GM11168 (cell line): ENCODE data around the gene TRIM49B.
"Not testable (repeated sequence)": the region's sequence is repeated elsewhere in the genome, so short reads cannot be mapped to it uniquely, and the experiment has no call there.

ENCODE experiments used
- in situ Hi-C: fragments of 300-500 bp; cut with MboI; formaldehyde crosslinking; loops from one replicate; pipeline ENCODE4 v1.12.0; 2022; ENCODE audit warnings: low sequenced_read_pairs; ENCODE audit not compliant: unreplicated experiment

Gene TRIM49B

DNA sequence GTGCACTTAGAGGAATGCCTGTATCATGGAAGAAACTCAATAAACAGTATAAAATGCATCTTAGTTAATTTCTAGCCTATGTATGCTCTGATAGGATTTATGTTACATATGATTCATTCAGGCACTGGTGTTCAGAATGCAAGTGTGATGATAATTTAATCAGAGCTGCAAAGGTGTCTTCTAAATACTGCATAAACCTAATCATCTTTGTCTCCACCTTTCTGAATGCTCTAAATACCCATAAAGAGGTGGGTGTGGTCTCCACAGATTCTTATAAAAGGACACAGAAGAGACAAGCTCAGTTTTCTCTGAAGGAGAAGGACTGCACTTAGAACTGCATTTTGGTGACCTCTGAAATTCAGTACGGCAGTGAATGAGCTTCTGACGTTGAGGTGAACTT is at the start of gene TRIM49B:
Gene TRIM49B, plus strand, starts transcription at position 301 of the 400 bp plus-strand sequence. CDS start 2,777 bp downstream, outside the sequence.
- in situ Hi-C loops: not testable (repeated sequence)

DNA sequence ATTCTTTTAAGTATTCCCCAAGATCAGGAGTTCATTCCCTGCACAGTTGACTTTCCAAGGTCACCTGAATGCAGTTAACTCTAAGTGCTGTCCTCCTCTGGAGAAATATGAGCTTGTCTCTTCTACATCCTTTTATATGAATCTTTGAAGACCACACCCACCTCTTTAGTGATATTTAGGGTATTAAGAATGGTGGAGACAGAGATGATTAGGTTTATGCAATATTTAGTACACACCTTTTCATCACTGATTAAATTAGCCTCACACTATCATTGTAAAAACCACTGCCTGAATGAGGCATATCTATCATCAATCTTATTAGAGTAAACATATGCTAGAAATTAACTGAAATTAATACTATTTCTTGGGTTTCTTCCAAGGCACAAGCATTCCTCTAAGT is 44.8 kb upstream of the TRIM49B start, which contains the start of gene TRIM51G:
Gene TRIM51G, minus strand, starts transcription at position 101 of the 400 bp plus-strand sequence. CDS start 2,190 bp downstream, outside the sequence.
- in situ Hi-C loops: loop anchor here (5.0 kb wide), 1 partner anchor 41 kb away; no protein-coding TSS in a partner anchor

GRCh38 chr11:49048229-49048628 is 19.6 kb downstream of the TRIM49B start:
- in situ Hi-C loops: not testable (repeated sequence)

- in situ Hi-C loops: not testable (repeated sequence)
Observed at GRCh38 chr11:49049821-49050220, 21.2 kb downstream of the TRIM49B start.

DNA sequence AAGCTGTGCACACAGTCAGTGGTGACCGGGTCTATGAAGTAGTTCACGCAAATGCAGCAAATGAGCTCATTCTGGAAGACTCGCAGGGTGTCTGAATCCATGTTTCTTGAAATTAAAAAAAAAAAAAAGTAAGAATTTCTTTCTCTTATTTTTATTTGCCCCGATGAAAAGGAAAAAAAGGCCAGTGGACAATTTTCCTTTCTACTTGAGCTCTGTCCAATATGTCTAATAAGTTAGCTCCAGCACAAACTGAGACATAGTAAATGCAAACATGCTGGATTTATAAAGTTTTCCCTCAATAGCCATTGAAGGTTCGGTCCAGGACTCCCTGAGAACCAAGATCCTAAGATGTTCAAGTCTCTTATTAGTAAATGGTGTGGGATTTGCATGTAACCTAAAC is 30.4 kb downstream of the TRIM49B start, which contains the start of gene TRIM64C:
Gene TRIM64C, minus strand, starts transcription at position 101 of the 400 bp plus-strand sequence. Its CDS starts 0 bp downstream, at position 101.
- in situ Hi-C loops: not testable (repeated sequence)

- in situ Hi-C loops: not testable (repeated sequence)
Observed at GRCh38 chr11:49069897-49070296, 41.3 kb downstream of the TRIM49B start.
